ENCODE results near the gene SLC16A8.

The SLC16A8 gene

GRCh38 chr22:38073150-38074130 is 10.5 kb downstream of the SLC16A8 start:
- no peak for TF ChIP-seq CTCF (IDR thresholded peaks at IDR 0.05; ENCODE audit: low read depth, low read length, missing control alignments)
- in situ Hi-C loops (cut with HindIII; ENCODE audit: low sequenced_read_pairs), result no loop called here
- DNase-seq (ENCODE audit: low read depth), result no peak
- H3K4me3 ChIP-seq (ENCODE audit: low read depth, low read length), result no peak overlapping the region

- TF ChIP-seq CTCF (IDR thresholded peaks at IDR 0.05; ENCODE audit: low read depth, low read length, missing control alignments), result no peak
- in situ Hi-C loops (cut with HindIII; ENCODE audit: low sequenced_read_pairs), result no loop called here
- H3K4me3 ChIP-seq (ENCODE audit: low read depth, low read length), result no peak overlapping the region
- no peak for DNase-seq (ENCODE audit: low read depth)
Observed at GRCh38 chr22:38072322-38073149, 11.4 kb downstream of the SLC16A8 start.

- no peak overlapping the region for H3K4me3 ChIP-seq (ENCODE audit: low read depth, low read length)
- in situ Hi-C loops (cut with HindIII; ENCODE audit: low sequenced_read_pairs), result no loop called here
- DNase-seq (ENCODE audit: low read depth), result no peak
- no peak for TF ChIP-seq CTCF (IDR thresholded peaks at IDR 0.05; ENCODE audit: low read depth, low read length, missing control alignments)
Observed at GRCh38 chr22:38071421-38072321, 12.3 kb downstream of the SLC16A8 start.

- TF ChIP-seq CTCF (IDR thresholded peaks at IDR 0.05; ENCODE audit: low read depth, low read length, missing control alignments), result no peak
- in situ Hi-C loops (cut with HindIII; ENCODE audit: low sequenced_read_pairs), result no loop called here
- no peak overlapping the region for H3K4me3 ChIP-seq (ENCODE audit: low read depth, low read length)
- no peak for DNase-seq (ENCODE audit: low read depth)
Observed at GRCh38 chr22:38070250-38070921, 13.6 kb downstream of the SLC16A8 start.

- peak; percentile 51 for TF ChIP-seq CTCF (IDR thresholded peaks at IDR 0.05; ENCODE audit: low read depth, low read length, missing control alignments)
- no peak overlapping the region for H3K4me3 ChIP-seq (ENCODE audit: low read depth, low read length)
- DNase-seq (ENCODE audit: low read depth), result no peak
- in situ Hi-C loops (cut with HindIII; ENCODE audit: low sequenced_read_pairs), result no loop called here
Observed at GRCh38 chr22:38069372-38070249, 14.4 kb downstream of the SLC16A8 start.
